K562 (cell line): ENCODE results near the gene PRAMEF12. TPM values are rescaled to one million over a fixed set of nuclear protein-coding genes. Genes with fewer than 3 reads are reported as not detected.

Experiments
- ATAC-seq: fragments of 200-7000 bp; cut with Tn5 transposase; 3 replicates; pipeline ENCODE4 v1.9.1; 2020; ENCODE audit warnings: moderate library complexity
- BruUV-seq: library from RNA; stranded (reverse); fragments of 400-500 nt; replicated peaks from 2 replicates; lab custom pipeline; 2021; lab: Mats Ljungman, UMichigan
- CTCF ChIA-PET: fragments of 300-600 bp; formaldehyde crosslinking; extraction: SDS; loops from one replicate; lab custom pipeline; 2021; ENCODE audit warnings: low intra/inter-chr PET ratio; lab: Yijun Ruan, JAX
- POLR2A ChIA-PET: fragments of 300-600, 350-650 bp; sonication (Branson Sonifier 250); formaldehyde crosslinking; extraction: SDS; loops from one replicate; lab custom pipeline; 2021; ENCODE audit warnings: antibody characterized with exemption, inconsistent platforms; lab: Yijun Ruan, JAX
- DNase-seq, 4 experiments: peaks; one replicate each; pipeline versions ENCODE4 v3.0.0 to v3.0.0-alpha.2; 2011 to 2018; ENCODE audit warnings: low spot score in 3 of 4, mixed read lengths in 3 of 4; ENCODE audit errors: extremely low read depth in 1 of 4
- FAIRE-seq: peaks from 2 replicates; lab custom pipeline; 2011; peaks lifted over from hg19 to GRCh38; lab: Jason Lieb, UNC
- H2AFZ ChIP-seq: 2 replicates; pipeline ENCODE4 v1.6.0; 2011; ENCODE audit warnings: low read depth, low read length, control low read depth, inconsistent platforms
- H3K27ac ChIP-seq: fragments of 200-600 bp; 3 replicates; pipeline ENCODE4 v1.8.0; 2011; ENCODE audit warnings: low read depth, mild to moderate bottlenecking, control low read depth, inconsistent platforms, low read length, moderate library complexity, mixed read lengths; ENCODE audit errors: extremely low read depth
- H3K27me3 ChIP-seq, 2 experiments: fragments of 300-600 bp in 1 of 2; 2 replicates in 1 of 2; 3 replicates in 1 of 2; pipeline versions ENCODE4 v1.6.0 to v1.8.0; 2011; ENCODE audit warnings: inconsistent platforms in 2 of 2, low read length in 2 of 2, mild to moderate bottlenecking in 1 of 2, mixed read lengths in 1 of 2, moderate library complexity in 1 of 2; ENCODE audit not compliant: control insufficient read depth in 2 of 2, insufficient read depth in 2 of 2
- H3K36me3 ChIP-seq: fragments of 300-600 bp; 3 replicates; pipeline ENCODE4 v1.8.0; 2011; ENCODE audit warnings: mild to moderate bottlenecking, low read length, inconsistent platforms; ENCODE audit not compliant: control insufficient read depth, insufficient read depth
- H3K4me1 ChIP-seq, 2 experiments: fragments of 200-600 bp in 1 of 2; replicated peaks in 1 of 2; 2 replicates in 1 of 2; 3 replicates in 1 of 2; pipeline versions ENCODE4 v1.5.1 to v1.8.0; 2011; ENCODE audit warnings: inconsistent platforms in 2 of 2, low read length in 2 of 2, mild to moderate bottlenecking in 1 of 2, mixed read lengths in 1 of 2, moderate library complexity in 1 of 2; ENCODE audit not compliant: control insufficient read depth in 2 of 2, insufficient read depth in 2 of 2
- H3K4me2 ChIP-seq: 2 replicates; pipeline ENCODE4 v1.6.1; 2011; ENCODE audit warnings: low read length, control low read depth, inconsistent platforms, mixed read lengths; ENCODE audit not compliant: insufficient read depth
- H3K4me3 ChIP-seq: fragments of 200-600 bp; sonication (generic), shearing (Covaris generic); 2 replicates; pipeline ENCODE4 v1.5.1; 2016; ENCODE audit warnings: control low read depth, inconsistent platforms
- H3K79me2 ChIP-seq: fragments of 200-600 bp; 3 replicates; pipeline ENCODE4 v1.8.0; 2011; ENCODE audit warnings: low read length, inconsistent platforms; ENCODE audit not compliant: control insufficient read depth, insufficient read depth
- H3K9ac ChIP-seq, 2 experiments: 2 replicates each; pipeline versions ENCODE4 v1.6.0 to v1.6.1; 2011; ENCODE audit warnings: low read depth in 2 of 2, low read length in 2 of 2, control low read depth in 1 of 2, inconsistent platforms in 1 of 2, mild to moderate bottlenecking in 1 of 2, mixed read lengths in 1 of 2; ENCODE audit not compliant: insufficient read depth in 1 of 2
- H3K9me1 ChIP-seq: one replicate; pipeline ENCODE4 v1.6.0; 2011; ENCODE audit warnings: inconsistent platforms, mild to moderate bottlenecking, low read length, moderate library complexity; ENCODE audit not compliant: control insufficient read depth, insufficient read depth
- H3K9me3 ChIP-seq: replicated peaks from 2 replicates; pipeline ENCODE4 v1.5.1; 2011; ENCODE audit warnings: low read depth, low read length, inconsistent platforms; ENCODE audit not compliant: control insufficient read depth, insufficient read depth
- H4K20me1 ChIP-seq: replicated peaks from 2 replicates; pipeline ENCODE4 v1.6.1; 2011; ENCODE audit warnings: low read length, inconsistent platforms, mixed read lengths; ENCODE audit not compliant: control insufficient read depth, insufficient read depth
- KAT8 ChIP-seq: fragments of 450-650 bp; IDR thresholded peaks from 2 replicates; pipeline ENCODE4 v1.6.1; 2016; ENCODE audit warnings: low read depth, mild to moderate bottlenecking
- MBD1 ChIP-seq: fragments of 250-450 bp; sonication (Bioruptor Pico); IDR thresholded peaks from 2 replicates; pipeline ENCODE4 v1.8.0; 2022; ENCODE audit warnings: inconsistent platforms
- NFIC ChIP-seq: fragments of 450-650 bp; IDR thresholded peaks from 2 replicates; pipeline ENCODE4 v1.6.1; 2017; ENCODE audit warnings: mild to moderate bottlenecking, inconsistent platforms
- ZNF121 ChIP-seq: sonication (generic); formaldehyde crosslinking; conservative IDR thresholded peaks from 2 replicates; pipeline ENCODE4 v1.8.0; 2022; ENCODE audit warnings: missing genetic modification reagents
- WGBS: fragments of 100-300 bp; shearing (Covaris generic); methylation state at CpG from one replicate; pipeline ENCODE4 v1.1.6; 2016; ENCODE audit warnings: low coverage, mixed read lengths; ENCODE audit not compliant: insufficient coverage; ENCODE audit errors: missing lambda C conversion rate; 5-methylcytosine and 5-hydroxymethylcytosine counted together
- in situ Hi-C: fragments of 300-500 bp; cut with MboI; formaldehyde crosslinking; loops from 4 replicates; pipeline ENCODE4 v1.15.0; 2018; ENCODE audit warnings: inconsistent platforms, mixed read lengths
- intact Hi-C: fragments of 100-400 bp; cut with micrococcal nuclease; formaldehyde crosslinking; loops from 2 replicates; pipeline ENCODE4 v1.14.2; 2022
- polyA plus RNA-seq, 8 experiments: library from polyadenylated mRNA; depleted of rRNA in 4 of 8; stranded (reverse) in 5 of 8; unstranded in 3 of 8; fragments of >200 nt; fragmentation: Nextera tagmentation in 2 of 8; fragmentation: Illumina TruSeq in 1 of 8; extraction: Ambion mirVana in 2 of 8; extraction: Trizol in 1 of 8; gene quantifications; 2 replicates each; pipeline versions ENCODE4 v1.2.1 to v1.2.3, GENCODE V29; 2011 to 2014; ENCODE audit warnings: inconsistent platforms in 1 of 8, missing spikeins in 1 of 8
- total RNA-seq, 7 experiments: library from RNA; depleted of rRNA in 6 of 7; stranded (reverse); fragments of >200 nt in 6 of 7; fragmentation: Illumina TruSeq in 2 of 7; extraction: Trizol in 2 of 7; gene quantifications; 2 replicates each; pipeline versions ENCODE4 v1.2.1 to v1.2.3, GENCODE V29; 2011 to 2021; ENCODE audit warnings: low replicate concordance in 1 of 7

Gene PRAMEF12
- total and polyA plus RNA-seq, 9 of the 15 experiments (the other 6 are each of a cell fraction or from before 2014, with no cell fraction given): not detected

GRCh38 chr1:12769976-12770505 lies 3.5 kb upstream of the PRAMEF12 start:
- no peak for FAIRE-seq
- ChIA-PET POLR2A (no interaction called here), CTCF (no interaction called here)
- BruUV-seq: no TSS peak
- DNase-seq: peak in 1 of 4 experiments; percentile 3
- 1% methylated on average over 7 of the region's 7 CpGs for WGBS
- H3K9me1 ChIP-seq: no peaks in the 10 kb centered on the region
- H3K9me3 ChIP-seq: no peaks in the 10 kb centered on the region
- no peak overlapping the region for H3K9ac ChIP-seq
- TF ChIP-seq ZNF121 (CRISPR knock-in tag) (no peak), MBD1 (CRISPR knock-in tag) (no peak), KAT8 (no peak), NFIC (0 out of 2 replicates have a peak, but pooled peaks have one; percentile 27)
- intact Hi-C loops: loop anchor here (10.0 kb wide), 3 partner anchors 105 to 645 kb away; no protein-coding TSS in a partner anchor
- no peak; the same call in 2 of the 3 replicates for ATAC-seq
- no peak overlapping the region for H2AFZ ChIP-seq
- in situ Hi-C loops: loop anchor here (5.0 to 10.0 kb wide), 3 partner anchors 93 to 648 kb away; no protein-coding TSS in a partner anchor
- H4K20me1 ChIP-seq: no peaks in the 10 kb centered on the region
- H3K79me2 ChIP-seq: no peaks in the 10 kb centered on the region
- no peak overlapping the region for H3K4me3 ChIP-seq
- no peak overlapping the region for H3K27ac ChIP-seq
- H3K36me3 ChIP-seq: no peaks in the 10 kb centered on the region
- no peak overlapping the region for H3K4me2 ChIP-seq
- no peaks in the 10 kb centered on the region for H3K4me1 ChIP-seq
- peaks cover 8 to 24% of the 10 kb centered on the region in 2 experiments; a peak in 2 of 5 replicates for H3K27me3 ChIP-seq
